Measurements from ENCODE around the gene TMF1. TPM values are rescaled to one million over a fixed set of nuclear protein-coding genes. Genes with fewer than 3 reads are reported as not detected.

TMF1 gene
- total and polyA plus RNA-seq, 7 experiments from 2014 or later, result 36.1 to 71.8 (median 47.7) TPM

DNA sequence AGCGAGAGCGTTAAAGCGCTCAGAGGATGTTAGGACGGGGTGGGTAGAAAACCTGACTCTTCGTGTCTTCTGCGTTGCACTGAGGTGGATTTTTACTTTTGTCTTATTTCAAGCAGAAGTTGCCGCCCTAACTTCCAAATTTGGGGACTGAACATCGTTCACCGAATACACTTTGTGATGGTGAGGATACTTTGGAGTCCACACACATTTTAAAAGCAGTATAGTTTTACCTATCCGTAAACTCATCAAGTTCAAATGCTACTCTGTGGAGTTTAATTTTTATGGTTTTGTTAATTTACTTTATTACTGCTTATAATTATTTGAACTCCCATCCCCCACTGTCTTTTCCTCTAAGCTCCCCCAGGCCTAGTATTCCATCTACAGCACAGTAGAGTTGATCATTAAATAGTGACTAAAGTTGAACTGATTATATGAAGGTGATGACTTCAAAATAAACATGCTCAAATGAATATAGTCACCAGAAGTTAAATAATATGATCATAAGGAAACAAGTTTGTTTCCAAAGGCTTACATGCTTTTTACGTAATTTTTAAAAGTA is 38.0 kb downstream of the TMF1 start:
- Histone ChIP-seq H3K36me3 (ENCODE audit: control insufficient read depth in 2 of 3, insufficient read depth in 3 of 3, low read length in 3 of 3) (no peaks in the 10 kb centered on the region), H3K9me3 (ENCODE audit: control insufficient read depth in 2 of 3, low read length in 3 of 3) (no peaks in the 10 kb centered on the region), H3K27me3 (ENCODE audit: control insufficient read depth in 2 of 2, insufficient read depth in 2 of 2, low read length in 2 of 2) (no peaks in the 10 kb centered on the region), H3K27ac (ENCODE audit: low read depth, low read length) (peak overlapping the region; percentile 78), H3K4me1 (ENCODE audit: control insufficient read depth in 2 of 2, insufficient read depth in 2 of 2, low read length in 2 of 2) (peaks cover 0 to 12% of the 10 kb centered on the region in 2 donors), H3K4me3 (ENCODE audit: low read length) (peak overlapping the region; percentile 68)
- Mint-ChIP-seq H3K4me1 (peaks cover 10 to 49% (median 26%) of the 10 kb centered on the region in 7 donors), H3K4me3 (peak overlapping the region; percentile 80 to 88 (median 86)), H3K36me3 (peaks cover 0 to 10% (median 0%) of the 10 kb centered on the region in 5 donors), H3K9me3 (peaks cover 0 to 1% (median 0%) of the 10 kb centered on the region in 11 donors), H3K27me3 (no peaks in the 10 kb centered on the region), H3K27ac (peak overlapping the region; percentile 32 to 86 (median 63))
- CTCF ChIA-PET, result interaction anchor here (0.6 to 1.2 kb wide), 3 partner anchors 14 to 296 kb away, joined by 3 to 4 read pairs (median 3); partner anchors contain the start of gene TMF1
- POLR2A ChIA-PET, result interaction anchor here (1.0 to 1.5 kb wide), 8 partner anchors 10 to 70 kb away, joined by 3 to 6 read pairs (median 4); partner anchors contain the start of genes ARL6IP5 and TMF1
- no peak for ATAC-seq
- intact Hi-C loops (cut with micrococcal nuclease), result loop anchor here in 1 of 2 donors (2.0 to 10.0 kb wide), 2 partner anchors 15 to 311 kb away; no protein-coding TSS in a partner anchor
- DNase-seq, result no peak

DNA sequence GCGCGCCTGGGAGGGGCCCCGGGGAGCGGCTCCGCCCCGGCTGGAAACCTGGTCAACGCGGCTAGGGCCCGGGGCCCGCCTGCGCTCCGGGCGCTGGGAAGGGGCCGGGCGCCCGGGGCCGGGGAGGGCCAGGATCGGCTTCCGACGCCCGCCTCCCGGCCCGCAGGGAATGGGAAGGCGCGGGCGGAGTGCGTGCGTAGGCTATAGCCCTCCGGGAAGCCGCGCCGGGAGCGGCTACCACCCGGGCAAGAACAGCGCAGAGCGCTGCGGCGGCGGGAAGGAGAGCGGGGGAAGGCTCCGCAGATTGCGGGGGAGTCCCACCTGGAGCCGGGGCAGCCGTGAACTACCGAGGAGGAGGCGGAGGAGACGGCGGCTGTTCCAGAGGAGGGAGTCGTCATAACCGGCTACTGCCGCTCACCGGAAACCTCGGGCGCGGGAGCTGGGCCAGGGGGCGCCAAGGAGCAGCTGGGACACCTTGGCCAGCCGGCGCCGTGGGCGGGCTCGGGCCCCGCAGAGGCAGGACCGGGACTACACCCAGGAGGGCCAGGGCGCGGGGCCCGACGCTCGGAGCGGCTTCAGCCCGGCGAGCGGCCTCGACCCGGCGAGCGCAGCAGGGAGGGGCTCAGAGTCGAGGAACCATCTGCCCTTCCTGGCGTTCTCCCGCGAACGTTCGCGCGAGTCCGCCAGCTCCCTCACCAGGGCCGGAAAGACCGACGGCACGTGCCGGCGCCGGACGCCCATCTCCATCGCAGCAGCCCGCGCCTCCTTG is 38.7 kb downstream of the TMF1 start, which contains the start of gene EOGT:
Gene EOGT (minus strand): TSS at position 432 of the 769 bp plus-strand sequence. CDS start 3,838 bp downstream, outside the sequence.
- ChIA-PET CTCF (interaction anchor here (0.6 to 1.2 kb wide), 4 partner anchors 15 to 297 kb away, joined by 3 to 4 read pairs (median 3); partner anchors contain the start of gene TMF1), POLR2A (interaction anchor here (0.8 to 1.9 kb wide), 10 partner anchors 11 to 78 kb away, joined by 3 to 6 read pairs (median 4); partner anchors contain the start of genes ARL6IP5 and TMF1)
- intact Hi-C loops (cut with micrococcal nuclease), result loop anchor here (1.0 to 10.0 kb wide), 7 partner anchors 15 to 411 kb away; partner anchors contain the start of genes TMF1 (in 2 of the 2) and ARL6IP5 (in 1 of the 2)
- H3K27ac Mint-ChIP-seq, result peak within 1 kb of the TSS; percentile 32 to 94 (median 82)
- peak; percentile 92 for ATAC-seq
- no peaks in the 10 kb centered on the region for H3K27me3 Mint-ChIP-seq
- H3K36me3 Mint-ChIP-seq, result peaks cover 0 to 10% (median 3%) of the 10 kb centered on the region in 5 donors
- peaks cover 0 to 12% of the 10 kb centered on the region in 2 donors for H3K4me1 ChIP-seq (ENCODE audit: control insufficient read depth in 2 of 2, insufficient read depth in 2 of 2, low read length in 2 of 2)
- H3K4me1 Mint-ChIP-seq, result peaks cover 10 to 49% (median 26%) of the 10 kb centered on the region in 7 donors
- peak; percentile 59 to 87 (median 66) for DNase-seq
- H3K4me3 ChIP-seq (ENCODE audit: low read length), result peak within 1 kb of the TSS; percentile 68
- peak within 1 kb of the TSS; percentile 84 to 95 (median 93) for H3K4me3 Mint-ChIP-seq
- H3K36me3 ChIP-seq (ENCODE audit: control insufficient read depth in 2 of 3, insufficient read depth in 3 of 3, low read length in 3 of 3), result no peaks in the 10 kb centered on the region
- H3K9me3 Mint-ChIP-seq, result peaks cover 0 to 1% (median 0%) of the 10 kb centered on the region in 11 donors
- peak within 1 kb of the TSS; percentile 78 for H3K27ac ChIP-seq (ENCODE audit: low read depth, low read length)
- no peaks in the 10 kb centered on the region for H3K27me3 ChIP-seq (ENCODE audit: control insufficient read depth in 2 of 2, insufficient read depth in 2 of 2, low read length in 2 of 2)
- H3K9me3 ChIP-seq (ENCODE audit: control insufficient read depth in 2 of 3, low read length in 3 of 3), result no peaks in the 10 kb centered on the region

DNA sequence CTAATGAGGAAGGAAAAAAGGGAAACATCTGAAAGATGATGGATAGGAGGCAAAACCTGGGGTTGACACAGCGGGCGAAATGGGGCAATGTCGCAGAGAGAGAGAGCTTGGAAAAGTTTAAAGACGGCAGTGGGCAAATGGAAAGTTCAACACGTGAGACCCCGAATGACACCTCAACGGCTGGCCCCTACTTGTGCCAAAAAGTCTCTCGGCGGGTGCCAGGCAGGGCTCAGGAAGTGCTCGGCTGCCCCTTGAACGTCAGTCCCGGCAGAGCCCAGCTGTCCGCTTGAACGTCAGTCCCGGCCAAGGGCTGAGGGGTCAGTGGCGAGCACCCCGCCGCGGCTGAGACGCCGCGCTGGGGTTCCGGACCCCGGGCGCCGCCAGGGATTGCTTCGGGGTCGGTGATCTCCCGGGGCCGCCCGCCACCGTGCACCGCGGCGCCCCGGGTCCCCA is 39.3 kb downstream of the TMF1 start:
- ATAC-seq (no peak), DNase-seq (peak in 3 of 9 donors; percentile 9 to 11 (median 9))
- H3K4me1 Mint-ChIP-seq, result peaks cover 10 to 49% (median 26%) of the 10 kb centered on the region in 7 donors
- Histone ChIP-seq H3K27ac (ENCODE audit: low read depth, low read length) (peak overlapping the region; percentile 78), H3K4me1 (ENCODE audit: control insufficient read depth in 2 of 2, insufficient read depth in 2 of 2, low read length in 2 of 2) (peaks cover 0 to 12% of the 10 kb centered on the region in 2 donors), H3K27me3 (ENCODE audit: control insufficient read depth in 2 of 2, insufficient read depth in 2 of 2, low read length in 2 of 2) (no peaks in the 10 kb centered on the region), H3K9me3 (ENCODE audit: control insufficient read depth in 2 of 3, low read length in 3 of 3) (no peaks in the 10 kb centered on the region), H3K4me3 (ENCODE audit: low read length) (peak overlapping the region; percentile 68), H3K36me3 (ENCODE audit: control insufficient read depth in 2 of 3, insufficient read depth in 3 of 3, low read length in 3 of 3) (no peaks in the 10 kb centered on the region)
- ChIA-PET POLR2A (interaction anchor here (0.8 to 1.9 kb wide), 6 partner anchors 32 to 79 kb away, joined by 3 to 5 read pairs (median 4); partner anchors contain the start of gene ARL6IP5), CTCF (interaction anchor here (0.6 to 1.2 kb wide), 2 partner anchors 16 to 294 kb away, joined by 3 to 4 read pairs; no protein-coding TSS in a partner anchor)
- peak overlapping the region; percentile 84 to 95 (median 93) for H3K4me3 Mint-ChIP-seq
- H3K9me3 Mint-ChIP-seq, result peaks cover 0 to 1% (median 0%) of the 10 kb centered on the region in 11 donors
- H3K27ac Mint-ChIP-seq, result peak overlapping the region in 8 of 9 donors; percentile 75 to 94 (median 84)
- intact Hi-C loops (cut with micrococcal nuclease), result loop anchor here (1.0 to 10.0 kb wide), 6 partner anchors 39 to 412 kb away; partner anchors contain the start of genes TMF1 (in 2 of the 2) and ARL6IP5 (in 1 of the 2)
- peaks cover 0 to 13% (median 4%) of the 10 kb centered on the region in 5 donors for H3K36me3 Mint-ChIP-seq
- H3K27me3 Mint-ChIP-seq, result no peaks in the 10 kb centered on the region

GRCh38 chr3:69012100-69012799 is 39.9 kb downstream of the TMF1 start:
- Mint-ChIP-seq H3K9me3 (peaks cover 0 to 1% (median 0%) of the 10 kb centered on the region in 11 donors), H3K36me3 (peaks cover 0 to 9% (median 0%) of the 10 kb centered on the region in 5 donors), H3K27ac (peak overlapping the region; percentile 33 to 94 (median 82)), H3K4me1 (peaks cover 10 to 49% (median 26%) of the 10 kb centered on the region in 7 donors), H3K27me3 (no peaks in the 10 kb centered on the region), H3K4me3 (peak overlapping the region; percentile 84 to 95 (median 93))
- no peak for ATAC-seq
- CTCF ChIA-PET, result interaction anchor here (0.6 kb wide), 2 partner anchors 15 to 295 kb away, joined by 3 read pairs; no protein-coding TSS in a partner anchor
- no peak for DNase-seq
- Histone ChIP-seq H3K27ac (ENCODE audit: low read depth, low read length) (peak overlapping the region; percentile 78), H3K4me3 (ENCODE audit: low read length) (peak overlapping the region; percentile 68), H3K36me3 (ENCODE audit: control insufficient read depth in 2 of 3, insufficient read depth in 3 of 3, low read length in 3 of 3) (no peaks in the 10 kb centered on the region), H3K9me3 (ENCODE audit: control insufficient read depth in 2 of 3, low read length in 3 of 3) (no peaks in the 10 kb centered on the region), H3K27me3 (ENCODE audit: control insufficient read depth in 2 of 2, insufficient read depth in 2 of 2, low read length in 2 of 2) (no peaks in the 10 kb centered on the region), H3K4me1 (ENCODE audit: control insufficient read depth in 2 of 2, insufficient read depth in 2 of 2, low read length in 2 of 2) (peaks cover 0 to 12% of the 10 kb centered on the region in 2 donors)
- intact Hi-C loops (cut with micrococcal nuclease), result loop anchor here (2.0 to 10.0 kb wide), 2 partner anchors 313 to 413 kb away; no protein-coding TSS in a partner anchor
- POLR2A ChIA-PET, result interaction anchor here (0.8 to 1.9 kb wide), 2 partner anchors 33 to 80 kb away, joined by 3 to 5 read pairs; no protein-coding TSS in a partner anchor

DNA sequence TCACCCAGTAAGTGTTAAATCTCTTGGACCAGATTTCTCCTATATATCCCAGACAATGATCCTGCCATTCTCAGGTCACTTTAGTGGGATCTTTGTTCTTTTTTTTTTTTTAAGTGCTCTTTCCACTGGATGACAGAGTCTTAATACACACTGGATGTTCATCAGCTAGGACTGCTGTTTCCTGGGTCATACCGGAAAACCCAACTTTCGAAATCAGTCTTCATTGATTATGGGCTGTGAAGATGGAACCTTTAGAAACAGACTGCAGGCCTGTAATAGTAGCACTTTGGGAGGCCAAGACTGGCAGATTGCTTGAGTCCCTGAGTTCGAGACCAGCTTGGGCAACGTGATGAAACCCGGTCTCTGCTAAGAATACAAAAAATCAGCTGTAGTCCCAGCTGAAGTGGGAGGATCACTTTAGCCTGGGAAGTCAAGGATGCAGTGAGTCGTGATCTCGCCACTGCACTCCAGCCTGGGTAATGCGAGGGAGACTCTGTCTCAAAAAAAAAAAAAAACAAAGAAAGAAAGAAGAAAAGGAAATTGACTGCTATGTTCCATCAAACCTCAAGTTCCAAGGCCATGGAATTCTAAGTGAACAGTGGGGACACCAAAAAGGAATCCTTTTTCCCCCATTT is 40.9 kb downstream of the TMF1 start:
- peaks cover 0 to 6% (median 2%) of the 10 kb centered on the region in 3 experiments for H3K36me3 ChIP-seq (ENCODE audit: control insufficient read depth in 2 of 3, insufficient read depth in 3 of 3, low read length in 3 of 3)
- no peaks in the 10 kb centered on the region for H3K27me3 ChIP-seq (ENCODE audit: control insufficient read depth in 2 of 2, insufficient read depth in 2 of 2, low read length in 2 of 2)
- intact Hi-C loops (cut with micrococcal nuclease), result loop anchor here in 1 of 2 donors (10.0 kb wide), 1 partner anchor 314 kb away; no protein-coding TSS in a partner anchor
- H3K4me1 ChIP-seq (ENCODE audit: control insufficient read depth in 2 of 2, insufficient read depth in 2 of 2, low read length in 2 of 2), result peaks cover 0 to 12% of the 10 kb centered on the region in 2 donors
- DNase-seq, result no peak
- Mint-ChIP-seq H3K36me3 (peaks cover 0 to 10% (median 4%) of the 10 kb centered on the region in 5 donors), H3K4me3 (peak overlapping the region in 5 of 10 donors; percentile 17 to 95 (median 59)), H3K27ac (peak overlapping the region in 5 of 9 donors; percentile 42 to 90 (median 72)), H3K9me3 (peaks cover 0 to 1% (median 0%) of the 10 kb centered on the region in 11 donors), H3K4me1 (peaks cover 10 to 45% (median 23%) of the 10 kb centered on the region in 7 donors), H3K27me3 (no peaks in the 10 kb centered on the region)
- no peak for ATAC-seq
- H3K9me3 ChIP-seq (ENCODE audit: control insufficient read depth in 2 of 3, low read length in 3 of 3), result no peaks in the 10 kb centered on the region
- no peak overlapping the region for H3K4me3 ChIP-seq (ENCODE audit: low read length)
- POLR2A ChIA-PET, result interaction anchor here (0.8 to 1.3 kb wide), 2 partner anchors 12 to 73 kb away, joined by 3 read pairs; partner anchors contain the start of gene ARL6IP5
- no peak overlapping the region for H3K27ac ChIP-seq (ENCODE audit: low read depth, low read length)
- CTCF ChIA-PET, result no interaction called here
